NCI-H748 treated with DMSO at 0.1 percent for 48 hours (cell line): Measurements from ENCODE around the gene NPEPL1.
"Not testable (repeated sequence)": the region's sequence is repeated elsewhere in the genome, so short reads cannot be mapped to it uniquely, and the experiment has no call there.

Experiments
- DNase-seq: peaks from one replicate; lab custom pipeline; 2025; lab: John Stamatoyannopoulos, UW

Gene NPEPL1

GRCh38 chr20:58742668-58743566 is 50.3 kb downstream of the NPEPL1 start:
- no peak for DNase-seq

- no peak for DNase-seq
Observed at GRCh38 chr20:58743929-58744534, 51.4 kb downstream of the NPEPL1 start.

- DNase-seq, result no peak
Observed at GRCh38 chr20:58744836-58745235, 52.2 kb downstream of the NPEPL1 start.

- DNase-seq, result no peak
Observed at GRCh38 chr20:58745391-58745790, 52.8 kb downstream of the NPEPL1 start.

DNA sequence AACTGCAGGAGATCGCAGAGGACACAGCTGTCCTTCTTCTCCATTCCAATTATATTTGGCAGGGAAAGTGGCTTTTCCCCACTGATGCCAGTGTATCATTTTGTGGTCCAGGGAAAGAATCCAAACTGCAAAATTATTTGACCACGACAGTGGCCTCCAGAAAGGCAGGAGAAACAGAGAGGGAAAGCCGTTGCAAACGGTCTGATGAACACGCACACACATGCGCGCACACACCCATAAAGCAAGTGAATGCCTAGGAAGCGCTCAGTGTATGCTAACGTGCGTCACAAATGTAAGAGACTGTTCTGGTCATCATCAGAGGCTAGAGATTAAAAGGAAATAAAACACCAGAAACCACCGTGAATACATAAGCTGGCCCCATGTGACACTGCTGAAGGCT is 54.0 kb downstream of the NPEPL1 start:
- DNase-seq, result peak; percentile 8

GRCh38 chr20:58747211-58747610 is 54.6 kb downstream of the NPEPL1 start:
- no peak for DNase-seq

DNA sequence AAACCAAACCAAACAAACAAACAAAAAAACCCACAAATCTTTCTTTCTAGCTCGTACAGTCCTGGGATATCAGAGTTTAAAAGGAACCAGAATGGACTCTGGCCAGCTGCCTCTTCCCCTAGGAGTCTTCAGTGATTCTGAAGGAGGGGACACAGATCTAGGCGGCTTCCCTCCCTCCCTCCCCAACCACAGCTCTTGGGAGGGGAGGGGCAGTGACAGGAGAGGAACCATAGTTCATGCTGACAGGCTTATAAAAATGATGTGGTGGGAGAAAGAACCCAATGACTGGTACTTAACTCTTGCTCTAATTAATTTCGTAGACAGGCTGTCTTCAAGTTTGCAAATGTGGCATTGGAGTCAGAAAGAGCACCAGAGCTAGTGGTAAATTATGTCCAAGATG is 56.0 kb downstream of the NPEPL1 start:
- DNase-seq, result no peak

DNA sequence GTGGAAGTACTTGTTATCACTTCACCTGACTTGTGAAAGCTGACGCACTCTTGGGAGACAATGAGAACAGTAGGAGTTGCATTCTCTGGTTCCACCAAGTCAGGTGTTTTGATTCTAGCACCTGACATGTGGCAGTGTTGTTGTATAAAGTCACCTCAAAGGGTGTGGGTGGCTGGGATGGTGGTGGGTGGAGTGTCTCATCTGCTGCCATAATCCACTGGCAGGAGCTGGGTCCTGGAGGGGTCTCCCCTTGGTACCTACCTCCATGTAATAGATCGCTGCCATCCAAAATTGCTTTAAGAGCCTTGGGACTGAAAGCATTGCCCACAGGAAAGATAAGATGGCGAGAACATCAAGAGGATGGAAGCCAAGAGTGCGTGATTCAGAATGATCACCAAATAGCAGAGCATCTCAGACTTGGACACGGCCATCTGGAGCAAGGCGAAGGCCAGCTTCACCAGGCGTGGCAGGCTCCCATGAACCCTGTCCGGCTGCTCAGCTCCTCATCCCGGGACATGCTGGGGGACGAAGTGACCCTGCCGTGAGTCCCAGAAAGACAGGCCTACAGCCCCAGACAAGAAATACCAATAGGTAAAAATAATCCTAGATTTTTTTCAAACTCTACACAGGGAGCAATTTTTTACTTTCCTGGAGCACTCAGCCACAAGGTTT is 56.6 kb downstream of the NPEPL1 start:
- no peak for DNase-seq

DNA sequence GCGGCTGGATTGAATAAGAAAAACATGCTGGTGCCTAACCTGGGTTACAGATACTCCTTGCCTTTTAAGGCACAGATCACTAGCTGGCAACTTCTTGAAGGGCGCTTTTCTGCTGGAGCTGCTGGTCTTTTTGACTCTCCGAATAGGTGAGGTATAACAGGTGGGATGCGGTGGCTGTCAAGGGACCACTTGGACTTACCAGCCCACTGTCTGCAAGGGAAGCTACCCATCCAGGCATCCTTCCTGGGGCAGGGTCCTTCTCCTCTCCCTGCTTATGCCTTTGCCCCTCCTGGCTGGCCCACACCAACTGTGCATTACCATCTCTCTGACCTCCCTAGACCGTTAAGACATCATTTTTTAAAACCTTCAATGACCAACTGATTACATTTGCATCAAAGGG is 57.4 kb downstream of the NPEPL1 start:
- DNase-seq, result no peak

DNA sequence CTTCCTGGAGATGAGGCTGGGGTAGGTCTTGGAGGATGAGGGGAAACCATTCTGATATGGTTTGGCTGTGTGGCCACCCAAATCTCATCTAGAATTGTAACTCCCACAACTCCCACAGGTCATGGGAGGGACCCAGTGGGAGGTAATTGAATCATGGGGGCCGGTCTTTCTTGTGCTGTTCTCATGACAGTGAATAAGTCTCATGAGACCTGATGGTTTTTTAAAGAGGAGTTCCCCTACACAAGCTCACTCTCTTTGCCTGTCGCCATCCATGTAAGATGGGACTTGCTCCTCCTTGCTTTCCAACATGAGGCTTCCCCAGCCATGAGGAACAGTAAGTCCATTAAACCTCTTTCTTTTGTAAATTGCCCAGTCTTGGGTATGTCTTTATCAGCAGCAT is 58.1 kb downstream of the NPEPL1 start:
- not testable (repeated sequence) for DNase-seq

- no peak for DNase-seq
Observed at GRCh38 chr20:58751979-58752378, 59.4 kb downstream of the NPEPL1 start.

- no peak for DNase-seq
Observed at GRCh38 chr20:58752565-58752964, 60.0 kb downstream of the NPEPL1 start.

DNA sequence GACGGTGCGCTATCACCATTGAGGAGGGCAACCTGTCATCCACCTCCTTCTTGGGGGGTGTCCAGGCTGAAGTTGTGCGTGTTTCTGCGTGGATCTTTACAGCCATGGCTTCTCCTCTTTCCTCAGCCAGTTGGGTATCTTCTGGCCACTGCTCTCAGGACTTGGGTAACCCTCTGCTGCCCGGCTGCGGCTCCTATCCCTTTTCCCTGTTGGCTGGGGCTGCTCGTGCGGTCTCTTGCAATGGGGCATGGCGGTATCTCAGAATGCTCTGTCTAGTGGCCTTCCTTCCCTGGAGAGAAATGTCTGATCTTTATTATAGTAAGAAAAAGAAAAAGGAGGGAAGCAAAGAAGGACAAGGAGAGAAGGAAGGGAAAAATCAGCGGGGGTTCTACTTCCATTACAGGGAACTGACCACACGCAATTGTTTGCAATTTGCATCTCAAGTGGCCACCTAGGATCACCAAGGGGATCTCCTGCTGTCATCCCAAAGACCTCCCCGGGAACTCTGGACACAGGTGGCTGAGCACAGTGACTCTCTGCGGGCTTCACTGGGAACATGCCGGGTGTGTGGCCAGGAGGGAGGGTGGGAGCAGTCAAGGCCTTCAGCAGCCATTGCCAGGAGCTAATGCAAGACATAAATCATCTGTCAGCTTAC is 60.8 kb downstream of the NPEPL1 start:
- no peak for DNase-seq

- DNase-seq, result no peak
Observed at GRCh38 chr20:58753922-58754551, 61.4 kb downstream of the NPEPL1 start.

GRCh38 chr20:58754584-58754983 is 62.0 kb downstream of the NPEPL1 start:
- DNase-seq, result no peak

- DNase-seq, result no peak
Observed at GRCh38 chr20:58755062-58755697, 62.6 kb downstream of the NPEPL1 start.

DNA sequence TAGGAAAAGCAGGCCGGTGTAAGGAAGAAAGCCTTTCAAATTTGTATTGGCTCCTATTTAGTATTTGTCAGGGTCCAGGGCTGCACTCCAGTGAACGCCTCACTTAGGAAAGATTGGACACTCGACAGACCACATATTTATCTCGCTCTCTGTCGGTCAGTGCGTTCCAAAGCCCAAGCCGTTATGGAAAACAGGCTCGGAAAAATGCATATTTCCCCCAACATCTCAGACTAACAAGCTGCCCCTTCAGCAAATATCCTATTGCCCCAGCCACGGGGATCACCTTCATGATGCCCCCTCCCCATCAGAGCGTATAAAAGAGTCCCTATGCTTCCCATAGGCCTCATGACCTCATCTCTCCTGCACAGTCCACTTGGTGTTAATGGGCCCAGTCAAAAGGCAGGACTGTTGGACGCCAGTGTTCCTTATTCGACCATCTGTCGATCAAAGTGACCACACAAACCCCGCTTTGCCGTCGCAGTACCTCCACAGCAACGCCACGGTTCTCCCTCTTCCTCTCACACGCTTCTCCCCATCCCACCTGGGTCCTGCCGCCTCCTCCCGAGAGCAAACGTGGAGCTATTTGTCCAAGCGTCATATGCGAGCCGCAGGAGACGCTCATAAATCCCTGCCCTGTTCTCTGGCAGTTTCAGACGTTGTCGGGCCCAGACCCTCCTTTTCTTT is 63.3 kb downstream of the NPEPL1 start:
- no peak for DNase-seq

- no peak for DNase-seq
Observed at GRCh38 chr20:58756450-58756775, 63.8 kb downstream of the NPEPL1 start.

- not testable (repeated sequence) for DNase-seq
Observed at GRCh38 chr20:58757647-58758046, 65.0 kb downstream of the NPEPL1 start.

DNA sequence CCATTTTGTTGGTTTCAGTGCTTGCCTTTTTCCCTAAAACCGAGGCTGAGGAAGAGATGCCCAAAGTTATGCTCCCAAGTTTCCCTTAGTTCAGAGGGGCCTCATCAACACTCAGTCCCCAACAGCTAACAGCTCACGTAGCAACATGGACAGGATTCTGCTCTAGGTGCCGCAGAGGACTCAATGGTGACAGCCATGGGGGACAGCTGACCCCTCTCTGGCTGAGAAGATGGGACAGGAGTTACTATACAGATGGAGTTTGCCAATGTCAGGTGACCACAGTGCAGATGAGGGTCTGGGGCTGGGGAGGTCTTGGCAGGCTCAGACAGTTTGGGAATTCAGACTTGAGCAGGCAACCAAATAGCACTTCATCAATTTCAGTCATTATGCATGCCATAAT is 67.3 kb downstream of the NPEPL1 start:
- no peak for DNase-seq

DNA sequence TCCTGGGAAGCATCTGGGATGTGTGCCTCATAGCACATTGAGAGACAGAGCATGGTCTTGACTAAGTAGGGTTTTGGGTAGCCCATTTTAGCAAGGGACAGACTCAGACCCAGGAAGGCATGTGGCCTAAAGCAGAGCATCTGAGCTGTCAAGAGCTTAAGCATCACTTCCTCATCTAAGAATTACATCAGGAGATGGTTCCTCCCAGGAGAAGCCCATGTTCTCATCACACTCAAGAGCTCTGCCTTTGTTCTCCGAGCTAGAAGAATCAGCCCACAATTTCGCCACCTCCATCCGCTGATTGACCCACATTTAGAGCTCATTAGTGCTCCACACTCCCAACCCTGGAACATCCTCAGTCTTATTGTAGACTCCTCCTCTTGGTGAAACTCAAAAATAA is 68.3 kb downstream of the NPEPL1 start:
- DNase-seq, result no peak
